ENCODE data around the gene TTC9B. TPM values are rescaled to one million over a fixed set of nuclear protein-coding genes. Genes with fewer than 3 reads are reported as not detected.
"Not testable (repeated sequence)": the region's sequence is repeated elsewhere in the genome, so short reads cannot be mapped to it uniquely, and the experiment has no call there.

TTC9B gene
- total RNA-seq, 1 donor from 2014 or later, result not detected

DNA sequence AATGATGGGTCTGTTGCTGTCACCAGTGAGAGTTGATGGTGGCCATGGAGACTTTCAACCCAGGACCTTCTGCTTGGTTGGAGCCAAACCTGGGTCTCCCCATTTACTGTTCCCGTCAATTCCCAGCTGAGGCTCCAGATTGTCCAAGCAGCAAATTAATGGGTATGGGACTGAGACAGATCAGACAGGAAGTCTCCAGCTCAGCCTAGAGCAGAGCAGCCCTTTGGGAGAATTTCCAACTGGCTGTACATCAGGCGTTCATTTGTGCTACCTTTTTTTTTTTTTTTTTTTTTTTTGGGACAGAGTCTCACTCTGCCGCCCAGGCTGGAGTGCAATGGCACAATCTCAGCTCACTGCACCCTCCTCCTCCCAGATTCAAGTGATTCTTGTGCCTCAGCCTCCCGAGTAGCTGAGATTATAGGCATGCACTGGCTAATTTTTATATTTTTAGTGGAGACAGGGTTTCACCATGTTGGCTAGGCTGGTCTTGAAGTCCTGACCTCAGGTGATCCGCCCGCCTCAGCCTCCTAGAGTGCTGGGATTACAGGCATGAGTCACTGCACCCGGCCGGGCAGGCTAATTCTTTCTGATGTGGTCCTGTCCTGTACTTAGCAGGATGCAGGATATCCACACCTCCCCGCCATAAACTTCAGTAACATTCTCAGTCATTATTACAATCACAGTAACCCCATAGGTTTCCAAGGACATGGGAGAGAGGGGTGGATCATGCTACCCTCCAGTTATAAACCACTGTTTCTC, 17.7 kb downstream of the TTC9B start:
- no peak overlapping the region for H3K4me3 Mint-ChIP-seq
- H3K27ac Mint-ChIP-seq, result no peak overlapping the region
- no peak for DNase-seq
- H3K9me3 Mint-ChIP-seq, result no peaks in the 10 kb centered on the region
- intact Hi-C loops (cut with micrococcal nuclease), result no loop called here
- H3K36me3 Mint-ChIP-seq (ENCODE audit: low read depth), result peaks cover 6% of the 10 kb centered on the region
- no peaks in the 10 kb centered on the region for H3K4me1 Mint-ChIP-seq
- H3K27me3 Mint-ChIP-seq, result no peaks in the 10 kb centered on the region

DNA sequence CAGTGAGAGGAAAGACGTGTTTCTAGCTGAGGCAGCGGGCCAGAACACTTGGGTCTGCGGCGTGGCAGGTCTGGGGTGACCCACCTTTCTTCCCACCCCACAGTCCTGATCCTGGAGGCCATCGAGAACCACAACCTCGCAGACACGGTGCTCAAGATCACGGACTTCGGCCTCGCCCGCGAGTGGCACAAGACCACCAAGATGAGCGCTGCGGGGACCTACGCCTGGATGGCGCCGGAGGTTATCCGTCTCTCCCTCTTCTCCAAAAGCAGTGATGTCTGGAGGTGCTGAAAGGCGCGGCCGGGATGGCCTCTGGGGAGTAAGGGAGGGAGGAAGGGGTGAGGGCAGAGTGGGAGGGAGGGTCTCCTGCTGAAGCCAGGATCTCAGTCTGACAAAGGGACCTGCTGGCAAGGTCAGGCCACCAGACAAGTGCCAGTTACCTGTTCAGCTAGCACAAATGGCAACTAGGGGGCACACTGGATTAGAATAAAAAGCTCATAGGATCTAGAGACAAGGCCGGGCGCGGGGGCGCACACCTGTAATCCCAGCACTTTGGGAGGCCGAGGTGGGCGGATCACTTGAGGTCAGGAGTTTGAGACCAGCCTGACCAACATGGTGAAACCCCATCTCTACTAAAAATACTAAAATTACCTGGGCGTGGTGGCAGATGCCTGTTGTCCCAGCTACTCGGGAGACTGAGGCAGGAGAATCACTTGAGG, 19.8 kb downstream of the TTC9B start:
- intact Hi-C loops (cut with micrococcal nuclease), result no loop called here

GRCh38 chr19:40193587-40193849, 24.7 kb downstream of the TTC9B start:
- Mint-ChIP-seq H3K4me3 (peak overlapping the region; percentile 13), H3K27me3 (no peaks in the 10 kb centered on the region), H3K27ac (no peak overlapping the region), H3K4me1 (peaks cover 24% of the 10 kb centered on the region), H3K9me3 (no peaks in the 10 kb centered on the region), H3K36me3 (ENCODE audit: low read depth) (peaks cover 2% of the 10 kb centered on the region)
- intact Hi-C loops (cut with micrococcal nuclease), result no loop called here
- DNase-seq, result no peak

More for the DNA sequence above, 19.8 kb downstream of the TTC9B start:
- Mint-ChIP-seq H3K36me3 (ENCODE audit: low read depth) (peaks cover 6% of the 10 kb centered on the region), H3K4me3 (no peak overlapping the region), H3K27ac (no peak overlapping the region), H3K4me1 (peaks cover 6% of the 10 kb centered on the region), H3K27me3 (no peaks in the 10 kb centered on the region), H3K9me3 (no peaks in the 10 kb centered on the region)
- no peak for DNase-seq

GRCh38 chr19:40192758-40193586, 25.2 kb downstream of the TTC9B start:
- no peak for DNase-seq
- Mint-ChIP-seq H3K27ac (no peak overlapping the region), H3K36me3 (ENCODE audit: low read depth) (peaks cover 2% of the 10 kb centered on the region), H3K4me1 (peaks cover 26% of the 10 kb centered on the region), H3K4me3 (peak overlapping the region; percentile 72), H3K9me3 (no peaks in the 10 kb centered on the region), H3K27me3 (no peaks in the 10 kb centered on the region)
- intact Hi-C loops (cut with micrococcal nuclease), result no loop called here

DNA sequence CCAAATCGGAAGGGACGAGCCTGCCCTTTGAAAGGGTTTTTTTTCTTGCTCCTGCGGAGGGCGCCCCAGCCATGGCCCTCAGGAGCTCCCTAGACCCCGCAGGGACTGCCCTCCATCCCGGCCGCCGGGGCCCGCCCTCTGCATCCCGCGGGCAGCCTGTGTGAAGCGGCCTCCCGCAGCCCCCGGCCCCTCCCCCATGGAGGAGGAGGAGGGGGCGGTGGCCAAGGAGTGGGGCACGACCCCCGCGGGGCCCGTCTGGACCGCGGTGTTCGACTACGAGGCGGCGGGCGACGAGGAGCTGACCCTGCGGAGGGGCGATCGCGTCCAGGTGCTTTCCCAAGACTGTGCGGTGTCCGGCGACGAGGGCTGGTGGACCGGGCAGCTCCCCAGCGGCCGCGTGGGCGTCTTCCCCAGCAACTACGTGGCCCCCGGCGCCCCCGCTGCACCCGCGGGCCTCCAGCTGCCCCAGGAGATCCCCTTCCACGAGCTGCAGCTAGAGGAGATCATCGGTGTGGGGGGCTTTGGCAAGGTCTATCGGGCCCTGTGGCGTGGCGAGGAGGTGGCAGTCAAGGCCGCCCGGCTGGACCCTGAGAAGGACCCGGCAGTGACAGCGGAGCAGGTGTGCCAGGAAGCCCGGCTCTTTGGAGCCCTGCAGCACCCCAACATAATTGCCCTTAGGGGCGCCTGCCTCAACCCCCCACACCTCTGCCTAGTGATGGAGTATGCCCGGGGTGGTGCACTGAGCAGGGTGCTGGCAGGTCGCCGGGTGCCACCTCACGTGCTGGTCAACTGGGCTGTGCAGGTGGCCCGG, 26.1 kb downstream of the TTC9B start:
- H3K27me3 Mint-ChIP-seq, result no peaks in the 10 kb centered on the region

GRCh38 chr19:40190891-40191835, 27.0 kb downstream of the TTC9B start, which contains the start of gene MAP3K10:
TSS of gene MAP3K10 (plus strand) at chr19:40191426. CDS start at chr19:40192032, 606 bp downstream.
- intact Hi-C loops (cut with micrococcal nuclease), result loop anchor here (2.0 kb wide), 2 partner anchors 50 to 94 kb away; partner anchors contain the start of gene AKT2
- Mint-ChIP-seq H3K4me1 (peaks cover 26% of the 10 kb centered on the region), H3K27me3 (no peaks in the 10 kb centered on the region), H3K4me3 (peak within 1 kb of the TSS; percentile 90), H3K9me3 (no peaks in the 10 kb centered on the region), H3K27ac (peak within 1 kb of the TSS; percentile 96), H3K36me3 (ENCODE audit: low read depth) (no peaks in the 10 kb centered on the region)
- DNase-seq, result peak; percentile 94

More for the DNA sequence above, 26.1 kb downstream of the TTC9B start:
- Mint-ChIP-seq H3K4me3 (peak overlapping the region; percentile 72), H3K9me3 (no peaks in the 10 kb centered on the region), H3K36me3 (ENCODE audit: low read depth) (no peaks in the 10 kb centered on the region), H3K4me1 (peaks cover 26% of the 10 kb centered on the region), H3K27ac (no peak overlapping the region)
- intact Hi-C loops (cut with micrococcal nuclease), result loop anchor here (2.0 kb wide), 2 partner anchors 51 to 93 kb away; partner anchors contain the start of gene AKT2
- peak; percentile 79 for DNase-seq

- no peak for DNase-seq
- no peak overlapping the region for H3K4me3 Mint-ChIP-seq
- no peaks in the 10 kb centered on the region for H3K9me3 Mint-ChIP-seq
- no peak overlapping the region for H3K27ac Mint-ChIP-seq
- peaks cover 4% of the 10 kb centered on the region for H3K4me1 Mint-ChIP-seq
- no peaks in the 10 kb centered on the region for H3K36me3 Mint-ChIP-seq (ENCODE audit: low read depth)
- peaks cover 8% of the 10 kb centered on the region for H3K27me3 Mint-ChIP-seq
- intact Hi-C loops (cut with micrococcal nuclease), result no loop called here
Measured at GRCh38 chr19:40184273-40184672, 33.9 kb downstream of the TTC9B start.

DNA sequence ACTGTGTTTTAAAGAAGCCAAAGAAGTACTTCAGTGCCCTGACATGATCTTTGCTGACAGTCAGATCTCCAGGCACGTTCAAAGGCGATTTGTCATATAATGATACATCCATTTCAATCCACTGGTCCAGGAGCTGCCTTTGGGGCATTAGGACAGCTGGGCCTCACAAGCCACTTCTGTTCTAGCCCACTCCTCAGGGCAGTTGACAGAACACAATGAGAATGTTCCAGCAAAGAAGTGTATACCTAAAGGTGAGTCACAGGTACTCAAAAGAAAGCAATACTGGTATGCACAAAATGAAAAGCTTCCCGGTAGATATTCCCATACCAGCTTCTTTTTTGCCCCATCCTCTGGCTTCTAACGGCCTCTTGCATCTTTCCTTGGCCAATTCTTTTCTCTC, 39.4 kb downstream of the TTC9B start:
- intact Hi-C loops (cut with micrococcal nuclease), result no loop called here
- Mint-ChIP-seq H3K9me3 (no peaks in the 10 kb centered on the region), H3K27me3 (peaks cover 10% of the 10 kb centered on the region), H3K4me1 (no peaks in the 10 kb centered on the region), H3K4me3 (no peak overlapping the region), H3K36me3 (ENCODE audit: low read depth) (no peaks in the 10 kb centered on the region), H3K27ac (no peak overlapping the region)
- no peak for DNase-seq

- no peak overlapping the region for H3K27ac Mint-ChIP-seq
- intact Hi-C loops (cut with micrococcal nuclease), result no loop called here
- no peak overlapping the region for H3K4me3 Mint-ChIP-seq
- H3K9me3 Mint-ChIP-seq, result no peaks in the 10 kb centered on the region
- H3K4me1 Mint-ChIP-seq, result no peaks in the 10 kb centered on the region
- no peaks in the 10 kb centered on the region for H3K36me3 Mint-ChIP-seq (ENCODE audit: low read depth)
- H3K27me3 Mint-ChIP-seq, result peaks cover 10% of the 10 kb centered on the region
- DNase-seq, result no peak
Measured at GRCh38 chr19:40177286-40178070, 40.7 kb downstream of the TTC9B start.

- Mint-ChIP-seq H3K27me3 (peaks cover 10% of the 10 kb centered on the region), H3K4me1 (no peaks in the 10 kb centered on the region), H3K36me3 (ENCODE audit: low read depth) (no peaks in the 10 kb centered on the region), H3K27ac (no peak overlapping the region), H3K4me3 (no peak overlapping the region), H3K9me3 (no peaks in the 10 kb centered on the region)
- DNase-seq, result no peak
- intact Hi-C loops (cut with micrococcal nuclease), result no loop called here
Measured at GRCh38 chr19:40175820-40176219, 42.4 kb downstream of the TTC9B start.

DNA sequence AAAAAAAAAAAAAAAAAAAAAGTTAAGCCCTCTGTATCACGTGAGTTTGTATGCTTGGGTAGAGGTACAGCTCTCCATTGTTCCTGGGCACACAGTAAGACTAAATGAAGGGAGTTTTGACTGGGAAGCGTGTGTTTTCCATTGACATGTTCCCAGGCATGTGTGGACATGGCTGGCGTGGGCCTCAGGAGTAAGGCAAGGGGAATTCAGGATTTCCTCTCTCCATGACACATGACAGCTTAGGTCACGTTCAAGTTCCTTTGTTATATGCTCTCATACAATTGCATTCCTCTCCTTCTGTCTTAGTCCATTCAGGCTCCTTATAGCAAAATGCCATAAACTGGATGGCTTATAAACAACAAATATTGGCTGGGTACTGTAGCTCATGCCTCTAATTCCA, 44.1 kb downstream of the TTC9B start:
- peaks cover 3% of the 10 kb centered on the region for H3K27me3 Mint-ChIP-seq
- DNase-seq, result no peak
- intact Hi-C loops (cut with micrococcal nuclease), result no loop called here
- no peak overlapping the region for H3K4me3 Mint-ChIP-seq
- H3K4me1 Mint-ChIP-seq, result no peaks in the 10 kb centered on the region
- no peaks in the 10 kb centered on the region for H3K9me3 Mint-ChIP-seq
- H3K27ac Mint-ChIP-seq, result no peak overlapping the region
- H3K36me3 Mint-ChIP-seq (ENCODE audit: low read depth), result no peaks in the 10 kb centered on the region

DNA sequence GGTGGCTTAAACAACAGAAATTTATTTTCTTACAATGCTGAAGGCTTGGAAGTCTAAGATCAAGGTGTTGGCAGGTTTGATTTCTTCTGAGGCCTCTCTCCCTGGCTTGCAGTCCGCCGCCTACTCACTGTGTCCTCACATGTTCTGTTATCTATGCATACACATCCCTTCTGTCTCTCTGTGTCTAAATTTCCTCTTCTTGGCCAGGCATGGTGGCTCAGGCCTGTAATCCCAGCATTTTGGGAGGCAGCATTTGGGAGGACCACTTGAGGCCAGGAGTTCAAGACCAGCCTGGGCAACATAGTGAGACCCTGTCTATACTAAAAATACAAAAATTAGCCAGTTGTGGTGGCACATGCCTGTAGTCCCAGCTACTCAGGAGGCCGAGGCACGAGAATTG, 46.9 kb downstream of the TTC9B start:
- H3K9me3 Mint-ChIP-seq; intact Hi-C loops (cut with micrococcal nuclease); H3K27ac Mint-ChIP-seq; DNase-seq; H3K4me3 Mint-ChIP-seq; H3K36me3 Mint-ChIP-seq (ENCODE audit: low read depth); H3K4me1 Mint-ChIP-seq; H3K27me3 Mint-ChIP-seq: not testable (repeated sequence)
